LNCAP (cell line): ENCODE results near the gene KCNQ5.

Experiments
- CTCF ChIP-seq: fragments of 450-650 bp; IDR thresholded peaks from 2 replicates; pipeline ENCODE4 v1.5.1; 2017; ENCODE audit warnings: mild to moderate bottlenecking

Gene KCNQ5

GRCh38 chr6:72959821-72960220 lies 338.0 kb downstream of the KCNQ5 start:
- no peak for TF ChIP-seq CTCF

GRCh38 chr6:72963946-72964345 lies 342.1 kb downstream of the KCNQ5 start:
- no peak for TF ChIP-seq CTCF

- no peak for TF ChIP-seq CTCF
Measured at GRCh38 chr6:72966628-72967280, 344.9 kb downstream of the KCNQ5 start.

GRCh38 chr6:72967329-72967728 lies 345.5 kb downstream of the KCNQ5 start:
- no peak for TF ChIP-seq CTCF

GRCh38 chr6:72968704-72969103 lies 346.8 kb downstream of the KCNQ5 start:
- no peak for TF ChIP-seq CTCF

- no peak for TF ChIP-seq CTCF
Measured at GRCh38 chr6:72969666-72970065, 347.8 kb downstream of the KCNQ5 start.

GRCh38 chr6:72972579-72972978 lies 350.7 kb downstream of the KCNQ5 start:
- no peak for TF ChIP-seq CTCF

GRCh38 chr6:72974276-72974675 lies 352.4 kb downstream of the KCNQ5 start:
- no peak for TF ChIP-seq CTCF
